Stimulated activated CD4-positive, alpha-beta T cell treated with anti-CD3 and anti-CD28 coated beads, Interleukin-1b, Interleukin-23, amount 100 ng/mL, for 48 hours (primary cell): ENCODE results near the gene REC114.

Experiments
- DNase-seq: peaks from one replicate; pipeline ENCODE4 v3.0.0-alpha.2; 2020

REC114 gene

GRCh38 chr15:73608941-73609340 lies 166.0 kb downstream of the REC114 start:
- DNase-seq = no peak
